ENCODE measurements around the gene GRAMD2A.

DNA sequence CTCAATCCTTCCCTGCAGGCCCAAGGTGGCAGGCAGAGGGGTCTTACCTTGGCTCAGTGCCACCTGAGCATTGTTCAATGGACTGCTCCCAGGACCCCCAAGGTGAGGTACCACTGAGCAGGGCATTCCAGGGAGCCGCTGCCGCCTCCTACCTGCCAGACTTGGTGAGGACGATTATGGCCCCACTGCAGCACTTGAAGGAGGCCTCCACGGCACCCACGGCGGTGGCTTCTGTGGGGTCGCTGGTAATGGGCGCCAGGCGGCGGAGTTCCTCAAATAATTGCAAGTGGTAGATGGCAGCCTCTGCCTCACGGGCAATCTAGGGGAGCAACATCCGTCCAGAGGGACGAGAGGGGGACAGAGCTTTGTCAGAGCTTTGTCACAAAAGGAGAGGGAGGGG lies 4.7 kb upstream of the GRAMD2A start:
- TF ChIP-seq, protein P1, sequence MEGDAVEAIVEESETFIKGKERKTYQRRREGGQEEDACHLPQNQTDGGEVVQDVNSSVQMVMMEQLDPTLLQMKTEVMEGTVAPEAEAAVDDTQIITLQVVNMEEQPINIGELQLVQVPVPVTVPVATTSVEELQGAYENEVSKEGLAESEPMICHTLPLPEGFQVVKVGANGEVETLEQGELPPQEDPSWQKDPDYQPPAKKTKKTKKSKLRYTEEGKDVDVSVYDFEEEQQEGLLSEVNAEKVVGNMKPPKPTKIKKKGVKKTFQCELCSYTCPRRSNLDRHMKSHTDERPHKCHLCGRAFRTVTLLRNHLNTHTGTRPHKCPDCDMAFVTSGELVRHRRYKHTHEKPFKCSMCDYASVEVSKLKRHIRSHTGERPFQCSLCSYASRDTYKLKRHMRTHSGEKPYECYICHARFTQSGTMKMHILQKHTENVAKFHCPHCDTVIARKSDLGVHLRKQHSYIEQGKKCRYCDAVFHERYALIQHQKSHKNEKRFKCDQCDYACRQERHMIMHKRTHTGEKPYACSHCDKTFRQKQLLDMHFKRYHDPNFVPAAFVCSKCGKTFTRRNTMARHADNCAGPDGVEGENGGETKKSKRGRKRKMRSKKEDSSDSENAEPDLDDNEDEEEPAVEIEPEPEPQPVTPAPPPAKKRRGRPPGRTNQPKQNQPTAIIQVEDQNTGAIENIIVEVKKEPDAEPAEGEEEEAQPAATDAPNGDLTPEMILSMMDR (conservative IDR thresholded peaks at IDR 0.05; ENCODE audit: low read depth in 2 of 2) = no peak
- TF ChIP-seq EZH2 (IDR thresholded peaks at IDR 0.05; ENCODE audit: low read depth, unreplicated experiment) (no peak), CREB1 (CRISPR knock-in tag; IDR thresholded peaks at IDR 0.05; ENCODE audit: low read depth) (no peak), POLR2AphosphoS5 (IDR thresholded peaks at IDR 0.05; ENCODE audit: low read depth) (no peak), EZH2phosphoT487 (IDR thresholded peaks at IDR 0.05; ENCODE audit: unreplicated experiment) (no peak), ZNF114 (CRISPR knock-in tag; IDR thresholded peaks at IDR 0.05) (no peak), STAT1 (IDR thresholded peaks at IDR 0.05; ENCODE audit: unreplicated experiment) (no peak)
- TF ChIP-seq, protein P2, sequence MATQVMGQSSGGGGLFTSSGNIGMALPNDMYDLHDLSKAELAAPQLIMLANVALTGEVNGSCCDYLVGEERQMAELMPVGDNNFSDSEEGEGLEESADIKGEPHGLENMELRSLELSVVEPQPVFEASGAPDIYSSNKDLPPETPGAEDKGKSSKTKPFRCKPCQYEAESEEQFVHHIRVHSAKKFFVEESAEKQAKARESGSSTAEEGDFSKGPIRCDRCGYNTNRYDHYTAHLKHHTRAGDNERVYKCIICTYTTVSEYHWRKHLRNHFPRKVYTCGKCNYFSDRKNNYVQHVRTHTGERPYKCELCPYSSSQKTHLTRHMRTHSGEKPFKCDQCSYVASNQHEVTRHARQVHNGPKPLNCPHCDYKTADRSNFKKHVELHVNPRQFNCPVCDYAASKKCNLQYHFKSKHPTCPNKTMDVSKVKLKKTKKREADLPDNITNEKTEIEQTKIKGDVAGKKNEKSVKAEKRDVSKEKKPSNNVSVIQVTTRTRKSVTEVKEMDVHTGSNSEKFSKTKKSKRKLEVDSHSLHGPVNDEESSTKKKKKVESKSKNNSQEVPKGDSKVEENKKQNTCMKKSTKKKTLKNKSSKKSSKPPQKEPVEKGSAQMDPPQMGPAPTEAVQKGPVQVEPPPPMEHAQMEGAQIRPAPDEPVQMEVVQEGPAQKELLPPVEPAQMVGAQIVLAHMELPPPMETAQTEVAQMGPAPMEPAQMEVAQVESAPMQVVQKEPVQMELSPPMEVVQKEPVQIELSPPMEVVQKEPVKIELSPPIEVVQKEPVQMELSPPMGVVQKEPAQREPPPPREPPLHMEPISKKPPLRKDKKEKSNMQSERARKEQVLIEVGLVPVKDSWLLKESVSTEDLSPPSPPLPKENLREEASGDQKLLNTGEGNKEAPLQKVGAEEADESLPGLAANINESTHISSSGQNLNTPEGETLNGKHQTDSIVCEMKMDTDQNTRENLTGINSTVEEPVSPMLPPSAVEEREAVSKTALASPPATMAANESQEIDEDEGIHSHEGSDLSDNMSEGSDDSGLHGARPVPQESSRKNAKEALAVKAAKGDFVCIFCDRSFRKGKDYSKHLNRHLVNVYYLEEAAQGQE (IDR thresholded peaks at IDR 0.05; ENCODE audit: unreplicated experiment) = no peak

All from GM23338 (cell line).